SK-N-SH (cell line): ENCODE measurements around the gene RGS9. TPM values are rescaled to one million over a fixed set of nuclear protein-coding genes. Genes with fewer than 3 reads are reported as not detected.

Experiments used
- CTCF ChIA-PET: fragments of 300-600, 350-600 bp; formaldehyde crosslinking; extraction: SDS; loops from one replicate; lab custom pipeline; 2021; lab: Yijun Ruan, JAX
- POLR2A ChIA-PET: fragments of 350-600 bp; sonication (Branson Sonifier 250); formaldehyde crosslinking; extraction: SDS; loops from one replicate; lab custom pipeline; 2020; ENCODE audit warnings: antibody characterized with exemption, inconsistent platforms; lab: Yijun Ruan, JAX
- DNase-seq: peaks from one replicate; pipeline ENCODE4 v3.0.0; 2012
- H2AFZ ChIP-seq: fragments of 200-600 bp; sonication (generic); 2 replicates; pipeline ENCODE4 v1.8.1; 2016; ENCODE audit warnings: antibody characterized with exemption, mild to moderate bottlenecking, low read depth
- H3F3A ChIP-seq: fragments of 200-600 bp; sonication (generic); replicated peaks from 2 replicates; pipeline ENCODE3; 2016; ENCODE audit warnings: antibody characterized with exemption, mild to moderate bottlenecking; ENCODE audit not compliant: insufficient read depth
- H3K27ac ChIP-seq, 2 experiments: fragments of 200-500 bp in 1 of 2; fragments of 200-600 bp in 1 of 2; sonication (Bioruptor generic) in 1 of 2; sonication (generic), shearing (Covaris generic) in 1 of 2; 2 replicates each; pipeline versions ENCODE4 v1.5.1 to v1.6.1; 2014 to 2016; ENCODE audit warnings: low read depth in 2 of 2, inconsistent platforms in 1 of 2, low read length in 1 of 2, mild to moderate bottlenecking in 1 of 2, mixed read lengths in 1 of 2
- H3K27me3 ChIP-seq: fragments of 200-600 bp; sonication (generic), shearing (Covaris generic); 2 replicates; pipeline ENCODE4 v1.6.1; 2016; ENCODE audit warnings: mixed run types; ENCODE audit not compliant: insufficient read depth
- H3K36me3 ChIP-seq, 2 experiments: fragments of 200-500 bp in 1 of 2; fragments of 200-600 bp in 1 of 2; sonication (Bioruptor generic) in 1 of 2; sonication (generic) in 1 of 2; replicated peaks in 1 of 2; 2 replicates each; pipeline versions ENCODE3 to v1.5.1; 2014 to 2016; ENCODE audit warnings: low read length in 1 of 2, mild to moderate bottlenecking in 1 of 2; ENCODE audit not compliant: insufficient read depth in 2 of 2, control insufficient read depth in 1 of 2
- H3K4me1 ChIP-seq, 2 experiments: fragments of 200-500 bp in 1 of 2; fragments of 200-600 bp in 1 of 2; sonication (Bioruptor generic) in 1 of 2; sonication (generic), shearing (Covaris generic) in 1 of 2; 2 replicates each; pipeline versions ENCODE4 v1.5.1 to v1.6.1; 2014 to 2016; ENCODE audit warnings: low read depth in 1 of 2, low read length in 1 of 2, mixed run types in 1 of 2; ENCODE audit not compliant: insufficient read depth in 2 of 2, control insufficient read depth in 1 of 2
- H3K4me2 ChIP-seq: fragments of 200-600 bp; sonication (generic), shearing (Covaris generic); 2 replicates; pipeline ENCODE4 v1.6.1; 2017; ENCODE audit warnings: mixed run types
- H3K4me3 ChIP-seq, 2 experiments: fragments of 200-500 bp in 1 of 2; fragments of 200-600 bp in 1 of 2; sonication (Bioruptor generic) in 1 of 2; sonication (generic), shearing (Covaris generic) in 1 of 2; 2 replicates each; pipeline versions ENCODE4 v1.5.1 to v1.8.1; 2014 to 2016; ENCODE audit warnings: low read depth in 2 of 2, inconsistent platforms in 1 of 2, low read length in 1 of 2, mild to moderate bottlenecking in 1 of 2, mixed read lengths in 1 of 2, moderate library complexity in 1 of 2
- H3K79me2 ChIP-seq: fragments of 200-600 bp; sonication (generic); 2 replicates; pipeline ENCODE4 v1.8.1; 2017; ENCODE audit warnings: mild to moderate bottlenecking; ENCODE audit not compliant: insufficient read depth
- H3K9ac ChIP-seq: fragments of 200-600 bp; sonication (generic); 2 replicates; pipeline ENCODE4 v1.6.1; 2017; ENCODE audit warnings: mixed run types
- H3K9me2 ChIP-seq: fragments of 200-600 bp; sonication (generic); 2 replicates; pipeline ENCODE4 v1.6.1; 2017; ENCODE audit warnings: mixed run types
- H3K9me3 ChIP-seq: fragments of 200-600 bp; sonication (generic); 2 replicates; pipeline ENCODE4 v1.6.1; 2017; ENCODE audit warnings: mixed run types, mild to moderate bottlenecking, moderate library complexity
- H4K20me1 ChIP-seq: fragments of 200-600 bp; sonication (generic); 2 replicates; pipeline ENCODE4 v1.6.1; 2017; ENCODE audit warnings: mild to moderate bottlenecking, mixed run types; ENCODE audit not compliant: insufficient read depth
- CHD2 ChIP-seq: fragments of 150-350 bp; IDR thresholded peaks from 2 replicates; pipeline ENCODE4 v1.6.1; 2018; ENCODE audit warnings: low read length; ENCODE audit not compliant: partially characterized antibody
- ELF1 ChIP-seq: IDR thresholded peaks from 2 replicates; pipeline ENCODE4 v1.4.0; 2012
- EZH2phosphoT487 ChIP-seq: fragments of 200-600 bp; sonication (generic); IDR thresholded peaks from 2 replicates; pipeline ENCODE4 v1.6.1; 2017; ENCODE audit warnings: low read depth, mixed run types, mild to moderate bottlenecking, antibody characterized with exemption, moderate library complexity, borderline replicate concordance
- FOSL2 ChIP-seq: IDR thresholded peaks from 2 replicates; pipeline ENCODE4 v1.4.0; 2012; ENCODE audit warnings: low read depth, mild to moderate bottlenecking, moderate library complexity, borderline replicate concordance
- FOXM1 ChIP-seq: IDR thresholded peaks from 2 replicates; pipeline ENCODE4 v1.4.0; 2012; ENCODE audit warnings: low read depth, mild to moderate bottlenecking
- GABPA ChIP-seq: IDR thresholded peaks from 2 replicates; pipeline ENCODE4 v1.4.0; 2012; ENCODE audit warnings: low read depth, mild to moderate bottlenecking
- IRF3 ChIP-seq: fragments of 150-350 bp; IDR thresholded peaks from 2 replicates; pipeline ENCODE4 v1.6.1; 2016; ENCODE audit warnings: mild to moderate bottlenecking, low read depth, low read length
- MAX ChIP-seq: IDR thresholded peaks from 2 replicates; pipeline ENCODE4 v1.4.0; 2012; ENCODE audit warnings: low read depth
- MEF2A ChIP-seq: IDR thresholded peaks from 2 replicates; pipeline ENCODE4 v1.4.0; 2012; ENCODE audit warnings: low read depth, borderline replicate concordance
- NFIC ChIP-seq: IDR thresholded peaks from 2 replicates; pipeline ENCODE4 v1.4.0; 2012; ENCODE audit warnings: borderline replicate concordance
- NRF1 ChIP-seq: IDR thresholded peaks from 2 replicates; pipeline ENCODE4 v1.6.1; 2012; ENCODE audit warnings: low read depth, mild to moderate bottlenecking, low read length
- PBX3 ChIP-seq: IDR thresholded peaks from 2 replicates; pipeline ENCODE4; 2012
- REST ChIP-seq: IDR thresholded peaks from 2 replicates; pipeline ENCODE4 v1.6.1; 2012; ENCODE audit warnings: mild to moderate bottlenecking, low read depth, low read length, moderate library complexity
- RXRA ChIP-seq: IDR thresholded peaks from 2 replicates; pipeline ENCODE4 v1.4.0; 2012; ENCODE audit warnings: low read depth, mild to moderate bottlenecking, borderline replicate concordance
- TAF1 ChIP-seq: IDR thresholded peaks from 2 replicates; pipeline ENCODE4 v1.6.1; 2012; ENCODE audit warnings: low read depth, mild to moderate bottlenecking, low read length, moderate library complexity, borderline replicate concordance
- TCF12 ChIP-seq: IDR thresholded peaks from 2 replicates; pipeline ENCODE4 v1.4.0; 2012
- TEAD4 ChIP-seq: IDR thresholded peaks from 2 replicates; pipeline ENCODE4 v1.4.0; 2012; ENCODE audit warnings: mild to moderate bottlenecking, borderline replicate concordance; ENCODE audit not compliant: insufficient read depth
- WGBS: methylation state at CpG from one replicate; pipeline ENCODE4 v1.1.6; 2017; ENCODE audit warnings: low lambda C conversion rate; 5-methylcytosine and 5-hydroxymethylcytosine counted together
- polyA plus RNA-seq, 3 experiments: library from polyadenylated mRNA; depleted of rRNA; stranded (reverse); fragments of >200 nt; gene quantifications; 2 replicates each; pipeline ENCODE4 v1.2.3, GENCODE V29; 2012
- TF ChIP-seq, protein P1 (sequence below): fragments of 150-350 bp; IDR thresholded peaks from 2 replicates; pipeline ENCODE4 v1.6.1; 2017; ENCODE audit warnings: antibody characterized with exemption, low read length, low read depth, borderline replicate concordance
- TF ChIP-seq, protein P2 (sequence below): fragments of 200-600 bp; sonication (generic); IDR thresholded peaks from 2 replicates; pipeline ENCODE4 v1.6.1; 2017; ENCODE audit warnings: antibody characterized with exemption, mild to moderate bottlenecking, moderate library complexity

Gene RGS9
- polyA plus RNA-seq, 1 of the 3 experiments (the other 2 are of a cell fraction) = 1.4 TPM

GRCh38 chr17:65134035-65134434 is 3.1 kb upstream of the RGS9 start (continued):
- no peak for TF ChIP-seq REST
- TF ChIP-seq TEAD4 = no peak
- no peak for TF ChIP-seq GABPA
- TF ChIP-seq MAX = no peak
- TF ChIP-seq TCF12 = no peak
- TF ChIP-seq, all 33 proteins: peak for 0

DNA sequence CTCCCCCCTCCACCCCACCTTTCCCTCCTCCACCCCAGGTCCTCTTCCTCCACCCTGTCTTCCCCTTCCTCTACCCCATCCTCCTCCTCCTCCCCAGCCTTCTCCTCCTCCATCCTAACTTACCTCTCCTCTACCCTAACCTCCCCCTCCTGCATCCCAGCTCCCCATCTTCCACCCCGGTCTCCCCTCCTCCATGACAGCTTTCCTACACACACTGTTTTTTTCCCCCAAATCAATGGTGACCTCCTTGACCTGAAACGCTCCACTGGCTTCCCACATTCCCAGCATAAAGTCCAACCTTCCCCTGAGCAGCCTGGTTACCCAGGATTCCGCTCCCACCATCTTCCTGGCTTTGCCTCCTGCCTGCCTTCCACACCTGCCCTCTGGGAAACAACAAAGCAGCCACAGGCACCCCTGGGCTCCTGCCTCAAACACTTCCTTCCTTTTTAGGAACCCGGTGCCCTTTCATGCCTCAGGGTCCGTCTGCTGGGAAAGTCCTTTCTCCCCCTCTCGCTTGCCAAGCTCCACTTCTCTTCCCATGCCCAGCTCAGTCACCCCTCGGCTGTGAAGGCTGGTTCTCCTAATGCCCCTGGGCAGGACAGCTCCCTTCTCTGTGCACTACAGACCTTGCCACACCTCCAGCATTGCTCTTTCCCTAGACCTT is 2.1 kb downstream of the RGS9 start:
- H2AFZ ChIP-seq = no peak overlapping the region
- peaks cover 0 to 16% of the 10 kb centered on the region in 2 experiments; a peak in 1 of 4 replicates for H3K4me1 ChIP-seq
- WGBS = 65% methylated on average over 7 of the region's 7 CpGs
- POLR2A ChIA-PET = no interaction called here
- H3K36me3 ChIP-seq = no peaks in the 10 kb centered on the region
- no peak overlapping the region for H3K4me3 ChIP-seq
- DNase-seq = no peak
- no peak overlapping the region for H3K27ac ChIP-seq
- CTCF ChIA-PET = interaction anchor here (0.8 to 2.2 kb wide), 10 partner anchors 13 to 212 kb away, joined by 3 to 11 read pairs (median 3); no protein-coding TSS in a partner anchor
- H3K9me2 ChIP-seq = no peaks in the 10 kb centered on the region
- H3K27me3 ChIP-seq = peaks cover 11% of the 10 kb centered on the region; the same call in 1 of the 2 replicates
- no peak overlapping the region for H3K9ac ChIP-seq
- TF ChIP-seq IRF3 (no peak), ELF1 (no peak), FOSL2 (no peak), PBX3 (no peak), EZH2phosphoT487 (no peak), NFIC (no peak), TAF1 (no peak), FOXM1 (no peak), MAX (no peak), NRF1 (no peak), CHD2 (no peak), RXRA (no peak), MEF2A (no peak)
- TF ChIP-seq, protein P1, sequence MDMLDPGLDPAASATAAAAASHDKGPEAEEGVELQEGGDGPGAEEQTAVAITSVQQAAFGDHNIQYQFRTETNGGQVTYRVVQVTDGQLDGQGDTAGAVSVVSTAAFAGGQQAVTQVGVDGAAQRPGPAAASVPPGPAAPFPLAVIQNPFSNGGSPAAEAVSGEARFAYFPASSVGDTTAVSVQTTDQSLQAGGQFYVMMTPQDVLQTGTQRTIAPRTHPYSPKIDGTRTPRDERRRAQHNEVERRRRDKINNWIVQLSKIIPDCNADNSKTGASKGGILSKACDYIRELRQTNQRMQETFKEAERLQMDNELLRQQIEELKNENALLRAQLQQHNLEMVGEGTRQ = no peak
- TF ChIP-seq, protein P2, sequence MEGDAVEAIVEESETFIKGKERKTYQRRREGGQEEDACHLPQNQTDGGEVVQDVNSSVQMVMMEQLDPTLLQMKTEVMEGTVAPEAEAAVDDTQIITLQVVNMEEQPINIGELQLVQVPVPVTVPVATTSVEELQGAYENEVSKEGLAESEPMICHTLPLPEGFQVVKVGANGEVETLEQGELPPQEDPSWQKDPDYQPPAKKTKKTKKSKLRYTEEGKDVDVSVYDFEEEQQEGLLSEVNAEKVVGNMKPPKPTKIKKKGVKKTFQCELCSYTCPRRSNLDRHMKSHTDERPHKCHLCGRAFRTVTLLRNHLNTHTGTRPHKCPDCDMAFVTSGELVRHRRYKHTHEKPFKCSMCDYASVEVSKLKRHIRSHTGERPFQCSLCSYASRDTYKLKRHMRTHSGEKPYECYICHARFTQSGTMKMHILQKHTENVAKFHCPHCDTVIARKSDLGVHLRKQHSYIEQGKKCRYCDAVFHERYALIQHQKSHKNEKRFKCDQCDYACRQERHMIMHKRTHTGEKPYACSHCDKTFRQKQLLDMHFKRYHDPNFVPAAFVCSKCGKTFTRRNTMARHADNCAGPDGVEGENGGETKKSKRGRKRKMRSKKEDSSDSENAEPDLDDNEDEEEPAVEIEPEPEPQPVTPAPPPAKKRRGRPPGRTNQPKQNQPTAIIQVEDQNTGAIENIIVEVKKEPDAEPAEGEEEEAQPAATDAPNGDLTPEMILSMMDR = no peak
- no peak overlapping the region for H3K4me2 ChIP-seq
- H3K79me2 ChIP-seq = no peaks in the 10 kb centered on the region
- no peaks in the 10 kb centered on the region for H4K20me1 ChIP-seq
- H3F3A ChIP-seq = no peaks in the 10 kb centered on the region
- H3K9me3 ChIP-seq = no peaks in the 10 kb centered on the region
